Mesendoderm (in vitro differentiated cells): ENCODE results near the gene BPIFB1.

Experiments used
- DNase-seq: peaks from one replicate; pipeline ENCODE4 v3.0.0; 2013
- H2AK5ac ChIP-seq: 2 replicates; pipeline ENCODE4 v1.6.1; 2013; ENCODE audit warnings: low read length, inconsistent platforms
- H2BK120ac ChIP-seq: 2 replicates; pipeline ENCODE4 v1.6.1; 2013; ENCODE audit warnings: low read depth, mild to moderate bottlenecking, low read length, moderate library complexity, mixed read lengths
- H2BK15ac ChIP-seq: replicated peaks from 2 replicates; pipeline ENCODE4 v1.6.1; 2013; ENCODE audit warnings: low read depth, mild to moderate bottlenecking, moderate library complexity
- H2BK5ac ChIP-seq: 2 replicates; pipeline ENCODE4 v1.6.1; 2013; ENCODE audit warnings: low read length, inconsistent platforms
- H3K18ac ChIP-seq: 2 replicates; pipeline ENCODE4 v1.6.1; 2013; ENCODE audit warnings: mild to moderate bottlenecking, low read length, mixed read lengths
- H3K23ac ChIP-seq: one replicate; pipeline ENCODE4 v1.6.1; 2013; ENCODE audit warnings: low read length
- H3K27ac ChIP-seq: 2 replicates; pipeline ENCODE4 v1.5.1; 2013; ENCODE audit warnings: low read depth, mild to moderate bottlenecking, inconsistent platforms, low read length, moderate library complexity
- H3K27me3 ChIP-seq: 2 replicates; pipeline ENCODE4 v1.6.1; 2013; ENCODE audit warnings: low read length, control low read depth, mild to moderate bottlenecking, inconsistent platforms; ENCODE audit not compliant: insufficient read depth, poor library complexity
- H3K36me3 ChIP-seq: 2 replicates; pipeline ENCODE4 v1.6.1; 2013; ENCODE audit warnings: low read length, inconsistent platforms; ENCODE audit not compliant: control insufficient read depth, insufficient read depth
- H3K4ac ChIP-seq: one replicate; pipeline ENCODE4 v1.6.1; 2013; ENCODE audit warnings: low read depth, mild to moderate bottlenecking, low read length, moderate library complexity
- H3K4me1 ChIP-seq: 2 replicates; pipeline ENCODE4 v1.6.1; 2013; ENCODE audit warnings: low read depth, low read length, inconsistent platforms; ENCODE audit not compliant: control insufficient read depth
- H3K4me2 ChIP-seq: 2 replicates; pipeline ENCODE4 v1.6.1; 2013; ENCODE audit warnings: low read length
- H3K4me3 ChIP-seq: 2 replicates; pipeline ENCODE4 v1.5.1; 2013; ENCODE audit warnings: mild to moderate bottlenecking, low read length
- H3K56ac ChIP-seq: one replicate; pipeline ENCODE4 v1.6.1; 2013; ENCODE audit warnings: low read length
- H3K79me1 ChIP-seq: 2 replicates; pipeline ENCODE4 v1.6.1; 2013; ENCODE audit warnings: low read length, inconsistent platforms
- H3K79me2 ChIP-seq: 2 replicates; pipeline ENCODE4 v1.6.1; 2013; ENCODE audit warnings: mild to moderate bottlenecking, low read length; ENCODE audit not compliant: control insufficient read depth, insufficient read depth
- H3K9ac ChIP-seq: 2 replicates; pipeline ENCODE4 v1.6.1; 2013; ENCODE audit warnings: low read length, inconsistent platforms
- H4K5ac ChIP-seq: one replicate; pipeline ENCODE4 v1.6.1; 2013; ENCODE audit warnings: low read length
- H4K8ac ChIP-seq: one replicate; pipeline ENCODE4 v1.6.1; 2013; ENCODE audit warnings: low read depth, mild to moderate bottlenecking, control low read depth, low read length, moderate library complexity
- WGBS: extraction: QIAGEN DNeasy Blood & Tissue Kit; methylation state at CpG from one replicate; pipeline ENCODE4 v1.1.7; 2013; ENCODE audit warnings: low lambda C conversion rate, missing lambda C conversion rate; ENCODE audit not compliant: insufficient coverage; ENCODE audit errors: extremely low coverage; 5-methylcytosine and 5-hydroxymethylcytosine counted together

Gene BPIFB1

DNA sequence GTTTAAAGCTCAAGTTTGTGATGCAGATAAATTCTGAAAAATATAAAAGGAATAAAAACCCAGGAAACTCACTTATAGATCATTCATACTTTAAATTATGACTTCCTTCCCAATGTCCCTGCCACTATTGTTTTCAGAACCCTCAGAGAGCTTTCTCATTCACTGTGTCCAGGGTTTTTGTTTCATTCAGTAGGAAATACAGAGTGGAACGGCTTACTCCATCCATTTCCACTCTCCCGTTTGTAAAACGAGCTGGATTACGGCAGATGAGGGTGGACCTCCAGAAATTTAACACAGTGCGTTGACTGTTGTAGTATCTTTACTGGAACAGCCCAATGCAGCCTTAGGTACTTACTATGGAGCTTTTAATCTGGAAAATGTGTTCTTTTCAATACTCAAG is 23.6 kb upstream of the BPIFB1 start:
- H3K23ac ChIP-seq: no peak overlapping the region
- no peak overlapping the region for H3K4me3 ChIP-seq
- no peak overlapping the region for H3K27ac ChIP-seq
- H3K9ac ChIP-seq: no peak overlapping the region
- H3K79me1 ChIP-seq: no peaks in the 10 kb centered on the region
- H3K18ac ChIP-seq: no peak overlapping the region
- no peak overlapping the region for H3K4me2 ChIP-seq
- H2BK120ac ChIP-seq: no peak overlapping the region
- H3K79me2 ChIP-seq: no peaks in the 10 kb centered on the region
- no peak for DNase-seq
- H3K4ac ChIP-seq: no peak overlapping the region
- no peak overlapping the region for H3K56ac ChIP-seq
- H3K27me3 ChIP-seq: no peaks in the 10 kb centered on the region
- no CpG with 5 or more reads among the region's 5 CpGs for WGBS
- H4K5ac ChIP-seq: no peak overlapping the region
- no peak overlapping the region for H2BK5ac ChIP-seq
- no peaks in the 10 kb centered on the region for H3K36me3 ChIP-seq
- no peaks in the 10 kb centered on the region for H3K4me1 ChIP-seq
- no peak overlapping the region for H2BK15ac ChIP-seq
- no peak overlapping the region for H4K8ac ChIP-seq
- no peak overlapping the region for H2AK5ac ChIP-seq

DNA sequence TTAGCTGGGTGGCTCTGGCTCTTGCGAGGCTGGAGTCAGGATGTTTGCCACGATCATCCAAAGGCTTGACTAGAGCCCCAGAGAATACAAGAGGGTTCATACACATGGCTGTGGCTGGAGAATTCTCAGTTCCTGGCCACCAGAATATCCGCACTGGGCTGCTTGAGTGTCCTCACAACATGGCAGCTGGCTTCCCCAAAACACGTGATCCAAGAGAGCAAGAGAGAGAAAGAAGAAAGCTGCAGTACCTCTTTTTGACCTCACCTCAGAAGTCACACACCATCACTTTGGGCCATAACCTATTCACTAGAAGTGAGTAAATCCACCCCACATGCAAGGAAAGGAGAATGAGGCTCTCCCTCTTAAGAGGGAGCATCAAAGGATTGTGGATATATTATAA is 21.5 kb upstream of the BPIFB1 start:
- Histone ChIP-seq H3K36me3 (no peaks in the 10 kb centered on the region), H2AK5ac (no peak overlapping the region), H2BK5ac (no peak overlapping the region), H3K4me2 (no peak overlapping the region), H2BK15ac (no peak overlapping the region), H3K4me1 (no peaks in the 10 kb centered on the region), H3K27me3 (no peaks in the 10 kb centered on the region), H3K56ac (no peak overlapping the region), H4K8ac (no peak overlapping the region), H3K4me3 (no peak overlapping the region), H3K79me2 (no peaks in the 10 kb centered on the region), H2BK120ac (no peak overlapping the region), H4K5ac (no peak overlapping the region), H3K9ac (no peak overlapping the region), H3K79me1 (no peaks in the 10 kb centered on the region), H3K18ac (no peak overlapping the region), H3K27ac (no peak overlapping the region), H3K23ac (no peak overlapping the region), H3K4ac (no peak overlapping the region)
- WGBS: no CpG with 5 or more reads among the region's 4 CpGs
- peak; percentile 25 for DNase-seq

DNA sequence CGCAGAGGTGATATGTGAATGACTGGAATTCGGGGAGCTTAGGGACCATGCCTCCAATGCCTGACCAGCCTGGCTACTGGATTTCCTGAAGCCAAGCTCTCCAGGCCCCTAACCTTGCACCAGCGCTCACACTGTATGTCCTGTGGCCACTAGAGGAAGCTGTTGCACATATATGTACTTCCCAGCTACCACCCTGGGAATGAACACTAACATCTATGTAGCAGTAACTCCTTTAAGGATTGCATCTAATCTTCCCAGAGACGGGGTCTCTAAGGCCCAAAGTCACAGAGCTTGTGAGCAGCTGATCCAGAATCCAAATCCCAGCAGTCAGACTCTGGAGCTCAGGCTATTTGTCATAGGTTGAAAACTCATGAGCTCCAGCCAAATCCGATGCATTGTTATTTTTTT is 20.4 kb upstream of the BPIFB1 start:
- H3K4ac ChIP-seq: no peak overlapping the region
- no peak overlapping the region for H3K23ac ChIP-seq
- H3K9ac ChIP-seq: no peak overlapping the region
- H3K4me3 ChIP-seq: no peak overlapping the region
- no peak overlapping the region for H3K4me2 ChIP-seq
- WGBS: no CpG with 5 or more reads among the region's 5 CpGs
- no peak overlapping the region for H4K5ac ChIP-seq
- no peak overlapping the region for H2BK5ac ChIP-seq
- no peak overlapping the region for H2AK5ac ChIP-seq
- H3K79me1 ChIP-seq: no peaks in the 10 kb centered on the region
- no peaks in the 10 kb centered on the region for H3K4me1 ChIP-seq
- no peak overlapping the region for H4K8ac ChIP-seq
- no peak overlapping the region for H3K56ac ChIP-seq
- H3K79me2 ChIP-seq: no peaks in the 10 kb centered on the region
- H3K18ac ChIP-seq: no peak overlapping the region
- H3K36me3 ChIP-seq: no peaks in the 10 kb centered on the region
- no peak overlapping the region for H3K27ac ChIP-seq
- DNase-seq: peak; percentile 82
- no peak overlapping the region for H2BK15ac ChIP-seq
- H2BK120ac ChIP-seq: no peak overlapping the region
- H3K27me3 ChIP-seq: no peaks in the 10 kb centered on the region

DNA sequence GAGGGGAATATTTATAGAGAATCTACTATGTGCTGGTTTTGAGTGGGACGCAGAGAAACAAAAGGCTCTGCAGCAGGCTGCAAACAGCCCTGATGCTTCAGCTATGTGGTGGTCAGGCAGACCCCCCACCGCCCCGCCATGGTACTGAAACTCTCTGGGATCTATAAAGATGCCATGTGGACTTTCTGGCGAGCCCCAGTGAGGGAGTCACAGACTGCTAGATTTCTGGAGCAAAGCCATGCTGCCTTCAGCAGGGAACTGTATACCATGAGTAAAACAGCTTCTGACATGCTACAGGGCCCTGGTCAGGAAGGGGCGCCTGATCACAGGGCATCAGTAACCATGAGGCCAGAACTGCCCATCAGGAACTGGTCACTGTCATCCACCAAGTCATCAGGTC is 19.2 kb upstream of the BPIFB1 start:
- Histone ChIP-seq H3K4me1 (no peaks in the 10 kb centered on the region), H4K8ac (no peak overlapping the region), H3K4me2 (no peak overlapping the region), H3K27me3 (no peaks in the 10 kb centered on the region), H2AK5ac (no peak overlapping the region), H3K18ac (no peak overlapping the region), H2BK120ac (no peak overlapping the region), H3K27ac (no peak overlapping the region), H2BK15ac (no peak overlapping the region), H3K23ac (no peak overlapping the region), H3K56ac (no peak overlapping the region), H4K5ac (no peak overlapping the region), H2BK5ac (no peak overlapping the region), H3K4ac (no peak overlapping the region), H3K4me3 (no peak overlapping the region), H3K36me3 (no peaks in the 10 kb centered on the region), H3K9ac (no peak overlapping the region), H3K79me1 (no peaks in the 10 kb centered on the region), H3K79me2 (no peaks in the 10 kb centered on the region)
- DNase-seq: no peak
- WGBS: no CpG with 5 or more reads among the region's 5 CpGs

DNA sequence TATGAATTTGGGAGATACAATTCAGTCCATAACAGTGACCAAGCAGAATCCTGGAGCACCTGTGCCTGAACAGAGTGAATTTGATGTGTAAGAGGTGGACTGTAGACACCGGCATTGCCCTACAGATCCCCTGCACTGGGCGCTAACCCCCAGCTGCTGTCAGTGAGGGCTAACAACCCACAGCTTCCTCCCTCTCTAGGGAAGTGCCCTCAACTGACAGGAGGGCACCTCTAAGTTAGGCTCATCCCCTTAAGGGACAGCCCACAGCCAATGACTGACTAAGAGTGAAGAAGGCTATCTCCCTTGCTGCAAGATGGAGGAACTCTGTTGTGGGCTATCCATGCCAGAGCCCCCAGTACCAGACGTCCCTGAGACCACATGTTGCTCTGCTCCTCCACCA is 15.3 kb upstream of the BPIFB1 start:
- H3K23ac ChIP-seq: no peak overlapping the region
- no peak overlapping the region for H2BK5ac ChIP-seq
- H3K4me3 ChIP-seq: no peak overlapping the region
- H3K27ac ChIP-seq: no peak overlapping the region
- H3K79me2 ChIP-seq: no peaks in the 10 kb centered on the region
- H4K8ac ChIP-seq: no peak overlapping the region
- H3K79me1 ChIP-seq: no peaks in the 10 kb centered on the region
- no peak overlapping the region for H3K9ac ChIP-seq
- no peak overlapping the region for H2BK15ac ChIP-seq
- no peak overlapping the region for H3K56ac ChIP-seq
- no peaks in the 10 kb centered on the region for H3K36me3 ChIP-seq
- no peak for DNase-seq
- H2AK5ac ChIP-seq: no peak overlapping the region
- no CpG with 5 or more reads among the region's 3 CpGs for WGBS
- no peak overlapping the region for H4K5ac ChIP-seq
- H3K4ac ChIP-seq: no peak overlapping the region
- H3K27me3 ChIP-seq: no peaks in the 10 kb centered on the region
- H3K18ac ChIP-seq: no peak overlapping the region
- no peaks in the 10 kb centered on the region for H3K4me1 ChIP-seq
- H3K4me2 ChIP-seq: no peak overlapping the region
- H2BK120ac ChIP-seq: no peak overlapping the region

DNA sequence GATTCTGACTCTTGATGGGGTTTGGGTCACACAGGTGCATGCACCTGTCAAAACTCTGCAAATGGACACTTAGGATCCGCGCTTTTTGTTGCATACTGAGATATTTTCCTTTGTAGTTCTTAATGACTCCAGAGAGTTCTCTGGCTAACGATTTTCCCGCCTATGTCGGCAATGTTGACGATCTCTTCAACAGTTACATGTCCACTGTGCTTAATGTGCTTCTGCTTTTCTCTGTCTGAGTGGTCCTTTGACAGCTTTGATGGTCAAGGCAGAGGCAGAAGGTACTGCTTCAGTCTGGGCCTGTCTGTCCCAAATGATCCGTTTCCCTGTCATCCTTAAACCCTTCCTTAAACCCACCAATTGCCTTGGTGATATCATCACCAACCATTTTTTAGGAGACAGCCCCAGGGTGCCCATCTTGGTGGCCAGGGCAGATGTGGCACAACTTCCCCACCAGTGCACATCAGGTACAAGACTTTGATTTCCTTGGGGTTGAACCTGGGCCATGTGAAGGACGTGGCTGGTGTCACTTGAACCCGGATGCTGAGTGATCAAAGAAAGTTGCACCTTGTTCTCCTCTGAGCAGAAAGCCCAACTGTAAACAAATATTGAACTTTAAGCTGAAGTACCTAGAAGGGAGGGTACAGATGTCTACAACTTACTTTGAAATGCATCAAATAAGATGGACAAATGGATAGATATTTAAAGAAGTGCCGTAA is 10.7 kb upstream of the BPIFB1 start:
- no peaks in the 10 kb centered on the region for H3K79me2 ChIP-seq
- H3K4me3 ChIP-seq: no peak overlapping the region
- no peak overlapping the region for H3K18ac ChIP-seq
- no peaks in the 10 kb centered on the region for H3K36me3 ChIP-seq
- no peak overlapping the region for H2BK15ac ChIP-seq
- no peak overlapping the region for H2AK5ac ChIP-seq
- H4K8ac ChIP-seq: no peak overlapping the region
- H3K27me3 ChIP-seq: no peaks in the 10 kb centered on the region
- H3K4me1 ChIP-seq: no peaks in the 10 kb centered on the region
- no peak for DNase-seq
- no peak overlapping the region for H3K9ac ChIP-seq
- H3K56ac ChIP-seq: no peak overlapping the region
- no CpG with 5 or more reads among the region's 10 CpGs for WGBS
- no peak overlapping the region for H3K23ac ChIP-seq
- no peak overlapping the region for H2BK5ac ChIP-seq
- H3K79me1 ChIP-seq: no peaks in the 10 kb centered on the region
- H3K27ac ChIP-seq: no peak overlapping the region
- H3K4ac ChIP-seq: no peak overlapping the region
- H4K5ac ChIP-seq: no peak overlapping the region
- no peak overlapping the region for H2BK120ac ChIP-seq
- H3K4me2 ChIP-seq: no peak overlapping the region
